HFFc6 (cell line): Measurements from ENCODE around the gene SNX25. TPM values are rescaled to one million over a fixed set of nuclear protein-coding genes. Genes with fewer than 3 reads are reported as not detected.
"Not testable (repeated sequence)": the region's sequence is repeated elsewhere in the genome, so short reads cannot be mapped to it uniquely, and the experiment has no call there.

Source experiments
- DNase-seq: peaks from one replicate; pipeline ENCODE4 v3.0.0-alpha.2; 2018
- H3K27ac Mint-ChIP-seq: 2 replicates; pipeline ENCODE4 v1.8.0; 2020; ENCODE audit warnings: mild to moderate bottlenecking, mixed read lengths
- H3K27me3 Mint-ChIP-seq: 2 replicates; pipeline ENCODE4 v1.8.0; 2021; ENCODE audit warnings: mild to moderate bottlenecking, moderate library complexity, mixed read lengths; ENCODE audit not compliant: insufficient read depth
- H3K36me3 Mint-ChIP-seq: 2 replicates; pipeline ENCODE4 v1.8.0; 2021; ENCODE audit warnings: low read depth, mixed read lengths
- H3K4me1 Mint-ChIP-seq: 2 replicates; pipeline ENCODE4 v1.8.0; 2020; ENCODE audit warnings: low read depth, mixed read lengths
- H3K4me3 Mint-ChIP-seq: 2 replicates; pipeline ENCODE4 v1.8.0; 2020; ENCODE audit warnings: mild to moderate bottlenecking, moderate library complexity, mixed read lengths
- H3K9me3 Mint-ChIP-seq: 2 replicates; pipeline ENCODE4 v1.8.0; 2020; ENCODE audit warnings: mild to moderate bottlenecking, mixed read lengths
- CTCF ChIP-seq: fragments of 200-600 bp; sonication (generic); IDR thresholded peaks from 2 replicates; pipeline ENCODE4 v1.5.0; 2021; ENCODE audit warnings: antibody characterized with exemption, mild to moderate bottlenecking
- total RNA-seq, 6 experiments: library from RNA; stranded (reverse); fragmentation: NEBNext Ultra II Directional; extraction: Animal tissue kit (Norgen Biotek cat#: 25700); gene quantifications; 2 replicates in 1 of 6; 3 replicates in 5 of 6; pipeline ENCODE4 v1.2.3, GENCODE V29; 2021

Gene SNX25
- total RNA-seq, 6 experiments from 2014 or later: 19.4 to 40.2 (median 24.8) TPM

GRCh38 chr4:185202984-185203485, 6.4 kb upstream of the SNX25 start:
- Mint-ChIP-seq H3K9me3 (no peaks in the 10 kb centered on the region), H3K27me3 (no peaks in the 10 kb centered on the region; the same call in 1 of the 2 replicates), H3K27ac (peak overlapping the region; percentile 98), H3K4me3 (peak overlapping the region; percentile 95), H3K36me3 (peaks cover 10% of the 10 kb centered on the region), H3K4me1 (peaks cover 34% of the 10 kb centered on the region)
- DNase-seq: no peak
- no peak for TF ChIP-seq CTCF

GRCh38 chr4:185203486-185204237, 5.7 kb upstream of the SNX25 start, which contains the start of gene CFAP97:
Gene CFAP97 (minus strand): TSS chr4:185204000. CDS start chr4:185191196, 12,804 bp downstream.
- TF ChIP-seq CTCF: no peak
- H3K4me3 Mint-ChIP-seq: peak within 1 kb of the TSS; percentile 95
- H3K27ac Mint-ChIP-seq: peak within 1 kb of the TSS; percentile 98
- H3K9me3 Mint-ChIP-seq: no peaks in the 10 kb centered on the region
- H3K36me3 Mint-ChIP-seq: peaks cover 10% of the 10 kb centered on the region
- peaks cover 36% of the 10 kb centered on the region for H3K4me1 Mint-ChIP-seq
- no peaks in the 10 kb centered on the region; the same call in 1 of the 2 replicates for H3K27me3 Mint-ChIP-seq
- peak; percentile 85 for DNase-seq

GRCh38 chr4:185204238-185204910, 5.0 kb upstream of the SNX25 start:
- H3K27me3 Mint-ChIP-seq: no peaks in the 10 kb centered on the region; the same call in 1 of the 2 replicates
- no peaks in the 10 kb centered on the region for H3K9me3 Mint-ChIP-seq

GRCh38 chr4:185205073-185205472, 4.3 kb upstream of the SNX25 start:
- peaks cover 38% of the 10 kb centered on the region for H3K4me1 Mint-ChIP-seq
- not testable (repeated sequence) for DNase-seq, H3K9me3 Mint-ChIP-seq, H3K27me3 Mint-ChIP-seq, H3K36me3 Mint-ChIP-seq
- peak overlapping the region; percentile 90 for H3K4me3 Mint-ChIP-seq
- peak overlapping the region; percentile 88; the same call in 1 of the 2 replicates for H3K27ac Mint-ChIP-seq

More at GRCh38 chr4:185204238-185204910, 5.0 kb upstream of the SNX25 start:
- Mint-ChIP-seq H3K4me3 (peak overlapping the region; percentile 90), H3K4me1 (peaks cover 41% of the 10 kb centered on the region), H3K36me3 (peaks cover 10% of the 10 kb centered on the region), H3K27ac (peak overlapping the region; percentile 88)
- no peak for DNase-seq
- TF ChIP-seq CTCF: no peak

GRCh38 chr4:185205697-185206342, 3.6 kb upstream of the SNX25 start:
- no peaks in the 10 kb centered on the region for H3K9me3 Mint-ChIP-seq
- DNase-seq: no peak
- no peak overlapping the region for H3K4me3 Mint-ChIP-seq
- H3K27me3 Mint-ChIP-seq: peaks cover 3% of the 10 kb centered on the region
- H3K4me1 Mint-ChIP-seq: peaks cover 39% of the 10 kb centered on the region
- TF ChIP-seq CTCF: no peak
- no peak overlapping the region for H3K27ac Mint-ChIP-seq
- H3K36me3 Mint-ChIP-seq: peaks cover 1% of the 10 kb centered on the region; the same call in 1 of the 2 replicates
